Fibroblast of skin of left quadriceps (primary cell): ENCODE measurements around the gene USF2.

Experiments used
- DNase-seq, 2 experiments: peaks; one replicate each; pipeline ENCODE4 v3.0.0-alpha.2; 2013; ENCODE audit warnings: low read depth in 2 of 2

USF2 gene

DNA sequence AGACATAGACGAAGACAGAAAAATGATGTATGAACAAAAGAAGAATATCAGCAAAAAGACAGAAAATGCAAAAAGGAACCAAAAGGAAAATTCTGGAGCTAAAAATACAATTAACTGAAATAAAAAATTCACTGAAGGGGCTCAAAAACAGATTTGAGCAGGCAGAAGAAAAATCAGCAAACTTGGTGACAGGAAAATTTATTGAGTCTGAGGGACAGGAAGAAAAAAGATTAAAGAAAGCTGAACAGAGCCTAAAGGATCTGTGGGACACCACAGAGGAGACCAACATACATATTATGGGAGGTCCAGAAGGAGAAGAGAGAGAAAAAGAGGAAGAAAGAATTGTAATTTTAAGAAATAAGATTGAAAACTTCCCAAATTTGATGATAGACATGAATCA, 27.3 kb upstream of the USF2 start:
- DNase-seq = no peak

DNA sequence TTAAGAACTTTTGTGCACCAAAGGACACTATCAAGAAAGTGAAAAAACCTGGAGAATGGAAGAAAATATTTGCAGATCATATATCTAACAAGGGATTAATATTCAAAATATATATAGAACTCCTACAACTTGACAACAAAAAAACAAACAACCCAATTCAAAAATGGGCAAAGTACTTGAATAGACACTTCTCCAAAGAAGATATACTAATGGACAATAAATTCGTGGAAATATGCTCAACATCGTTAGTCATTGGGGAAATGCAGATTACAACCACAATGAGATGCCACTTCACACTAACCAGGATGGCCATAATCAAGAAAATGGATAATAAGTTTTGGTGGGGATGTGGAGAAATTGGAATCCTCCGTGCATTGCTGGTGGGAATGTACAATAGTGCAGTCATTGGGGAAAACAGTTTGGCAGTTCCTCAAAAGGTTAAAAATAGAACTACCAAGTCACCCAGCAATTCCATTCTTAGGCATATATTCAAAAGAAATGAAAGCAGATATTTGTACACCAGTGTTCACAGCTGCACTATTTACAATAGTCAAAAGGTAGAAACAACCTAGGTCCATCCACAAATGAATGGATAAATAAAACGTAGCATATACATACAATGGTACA, 22.2 kb upstream of the USF2 start:
- DNase-seq = no peak

DNA sequence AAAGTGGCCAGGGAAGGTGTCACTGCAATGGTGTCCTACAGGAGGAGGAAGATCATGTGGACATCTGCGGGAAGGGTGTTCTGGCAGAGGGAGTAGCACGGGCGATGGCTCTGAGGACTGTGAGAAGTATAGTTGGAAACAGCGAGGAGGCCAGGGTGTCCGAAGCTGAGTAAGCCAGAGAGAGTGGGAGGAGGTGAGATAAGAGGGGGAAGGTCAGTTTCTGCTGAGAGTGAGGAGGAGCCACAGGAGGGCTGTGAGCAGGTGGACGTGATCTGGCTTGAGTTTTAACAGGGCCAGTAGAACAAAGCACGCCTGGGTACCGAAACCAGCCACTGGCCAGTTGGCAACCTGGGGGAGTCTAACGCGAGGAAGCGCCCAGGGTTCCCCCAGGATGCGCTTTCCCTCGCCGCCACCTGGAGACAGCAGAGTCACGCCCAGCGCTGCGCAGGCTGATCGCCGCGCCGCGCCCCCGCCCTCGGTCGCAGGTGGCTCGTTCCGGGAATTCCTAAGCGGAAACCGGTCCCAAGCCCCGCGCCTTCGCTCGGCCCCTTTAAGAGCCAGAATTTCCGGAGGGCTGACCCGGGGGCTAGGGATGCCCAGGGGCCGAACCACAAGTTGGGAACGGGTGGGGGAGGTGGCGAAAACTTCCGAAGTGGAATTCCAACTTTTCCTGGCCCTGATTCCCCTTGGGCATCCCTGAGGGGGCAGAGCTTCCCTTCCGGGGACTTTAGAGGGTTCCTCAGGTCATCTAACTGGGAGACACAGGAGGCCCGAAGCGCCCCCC, 21.0 kb upstream of the USF2 start:
- no peak for DNase-seq

DNA sequence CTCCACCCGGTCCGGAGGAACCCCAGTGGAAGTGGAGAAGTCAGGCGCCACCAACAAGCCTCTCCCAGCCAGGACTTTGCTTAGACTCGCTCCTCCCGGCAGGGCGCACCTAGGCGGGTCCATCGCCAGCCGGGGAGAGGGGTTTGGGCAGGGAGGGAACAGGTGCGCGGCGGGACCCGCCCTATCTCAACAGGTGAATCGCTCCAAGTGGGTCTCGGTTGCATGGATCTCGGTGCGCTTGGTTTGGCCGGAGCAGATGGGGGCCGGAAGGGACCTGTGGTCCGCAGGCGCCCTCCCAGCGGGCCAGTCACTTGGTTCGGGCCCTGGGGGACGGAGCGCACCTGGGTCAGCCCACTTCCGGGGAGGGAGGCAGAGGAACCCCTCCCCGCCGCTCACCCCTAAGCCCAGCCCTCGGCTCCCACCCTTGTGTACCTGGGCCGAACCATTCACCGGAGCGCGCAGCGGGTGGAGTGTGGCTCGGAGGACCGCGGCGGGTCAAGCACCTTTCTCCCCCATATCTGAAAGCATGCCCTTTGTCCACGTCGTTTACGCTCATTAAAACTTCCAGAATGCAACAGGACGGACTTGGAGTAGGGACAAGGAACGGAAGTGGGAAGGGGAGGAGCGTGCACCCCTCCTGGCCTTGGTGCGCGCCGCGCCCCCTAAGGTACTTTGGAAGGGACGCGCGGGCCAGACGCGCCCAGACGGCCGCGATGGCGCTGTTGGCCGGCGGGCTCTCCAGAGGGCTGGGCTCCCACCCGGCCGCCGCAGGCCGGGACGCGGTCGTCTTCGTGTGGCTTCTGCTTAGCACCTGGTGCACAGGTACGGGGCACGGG, 20.2 kb upstream of the USF2 start, which contains the start of gene LSR:
LSR (plus strand) TSS at position 693 of the 836 bp plus-strand sequence; CDS start at position 714, 21 bp downstream.
- DNase-seq = no peak

DNA sequence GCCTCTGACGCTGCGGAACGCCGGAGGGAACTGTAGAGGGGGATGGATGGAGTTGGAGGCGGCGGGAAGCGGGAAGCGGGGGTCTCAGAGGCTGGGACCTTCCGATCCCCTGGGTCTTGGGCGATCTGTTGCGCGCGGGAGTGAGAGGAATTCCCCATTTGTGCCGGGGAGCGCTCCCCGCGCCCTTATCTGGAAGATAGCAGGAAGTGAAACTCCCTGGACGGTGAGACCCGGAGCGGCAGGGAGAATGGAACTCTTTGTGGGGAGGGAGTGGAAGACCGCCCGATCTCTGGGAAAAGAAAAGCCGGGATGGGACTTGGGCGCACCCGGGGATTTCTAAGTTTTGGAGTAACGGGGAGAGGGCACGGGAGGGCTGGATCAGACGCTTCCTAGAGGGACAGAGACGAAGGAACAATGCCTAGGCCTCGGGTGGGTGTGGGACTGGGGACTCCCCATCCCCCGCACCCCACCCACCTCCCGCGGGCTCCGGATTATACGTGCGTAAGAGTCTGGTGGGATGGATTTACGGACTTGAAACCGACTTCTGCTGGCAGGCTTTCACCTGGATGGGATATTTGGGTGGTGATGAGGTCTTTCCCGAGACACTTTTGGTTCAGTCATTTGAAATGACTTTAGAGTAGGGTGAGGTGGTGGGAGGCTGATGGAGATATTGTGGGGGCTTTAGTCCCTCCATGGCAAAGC, 19.5 kb upstream of the USF2 start:
- DNase-seq = no peak

DNA sequence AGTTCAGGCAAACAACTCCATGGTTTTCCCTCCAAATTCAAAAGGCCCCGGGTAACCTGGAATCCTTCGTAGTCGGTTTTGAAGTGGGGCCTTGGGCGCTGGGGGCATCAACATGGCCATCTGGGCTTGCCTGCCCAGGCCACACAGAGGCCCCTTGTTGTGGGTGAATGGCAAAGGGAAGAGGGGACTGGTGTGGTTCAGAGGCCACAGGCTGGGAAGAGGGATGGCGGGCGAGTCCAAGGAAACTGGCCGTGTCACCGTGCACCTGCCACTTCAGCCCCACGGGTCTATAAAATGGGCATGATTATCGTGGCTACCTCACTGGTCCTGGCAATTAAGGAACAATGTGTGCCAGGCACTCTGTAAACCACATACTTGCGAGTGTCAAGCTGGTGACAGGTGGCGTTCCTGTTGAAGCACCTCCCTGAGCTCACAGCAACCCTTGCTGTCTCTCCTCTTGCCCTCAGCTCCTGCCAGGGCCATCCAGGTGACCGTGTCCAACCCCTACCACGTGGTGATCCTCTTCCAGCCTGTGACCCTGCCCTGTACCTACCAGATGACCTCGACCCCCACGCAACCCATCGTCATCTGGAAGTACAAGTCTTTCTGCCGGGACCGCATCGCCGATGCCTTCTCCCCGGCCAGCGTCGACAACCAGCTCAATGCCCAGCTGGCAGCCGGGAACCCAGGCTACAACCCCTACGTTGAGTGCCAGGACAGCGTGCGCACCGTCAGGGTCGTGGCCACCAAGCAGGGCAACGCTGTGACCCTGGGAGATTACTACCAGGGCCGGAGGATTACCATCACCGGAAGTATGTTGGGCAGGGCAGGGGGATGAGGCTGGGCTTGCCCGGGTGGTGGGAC, 18.7 kb upstream of the USF2 start:
- no peak for DNase-seq

DNA sequence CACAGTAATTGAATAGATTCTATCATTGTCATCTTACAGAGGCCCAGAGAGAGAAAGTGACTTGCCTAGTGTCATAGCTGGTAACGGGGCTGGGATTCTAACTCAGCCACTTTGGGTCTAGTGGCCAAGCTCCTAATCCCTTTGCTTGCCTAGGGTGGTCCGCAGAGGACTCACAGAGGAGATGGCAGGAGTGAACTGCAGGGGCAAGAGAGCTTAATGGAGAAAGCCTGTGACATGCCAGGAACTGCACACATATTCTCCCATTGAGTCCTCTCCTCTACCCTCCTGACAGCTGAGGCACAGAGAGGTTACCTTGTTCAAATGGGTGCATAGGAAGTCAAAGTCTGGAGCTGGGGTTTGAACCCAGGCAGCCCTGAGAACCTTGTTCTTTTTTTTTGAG, 17.3 kb upstream of the USF2 start:
- no peak for DNase-seq

DNA sequence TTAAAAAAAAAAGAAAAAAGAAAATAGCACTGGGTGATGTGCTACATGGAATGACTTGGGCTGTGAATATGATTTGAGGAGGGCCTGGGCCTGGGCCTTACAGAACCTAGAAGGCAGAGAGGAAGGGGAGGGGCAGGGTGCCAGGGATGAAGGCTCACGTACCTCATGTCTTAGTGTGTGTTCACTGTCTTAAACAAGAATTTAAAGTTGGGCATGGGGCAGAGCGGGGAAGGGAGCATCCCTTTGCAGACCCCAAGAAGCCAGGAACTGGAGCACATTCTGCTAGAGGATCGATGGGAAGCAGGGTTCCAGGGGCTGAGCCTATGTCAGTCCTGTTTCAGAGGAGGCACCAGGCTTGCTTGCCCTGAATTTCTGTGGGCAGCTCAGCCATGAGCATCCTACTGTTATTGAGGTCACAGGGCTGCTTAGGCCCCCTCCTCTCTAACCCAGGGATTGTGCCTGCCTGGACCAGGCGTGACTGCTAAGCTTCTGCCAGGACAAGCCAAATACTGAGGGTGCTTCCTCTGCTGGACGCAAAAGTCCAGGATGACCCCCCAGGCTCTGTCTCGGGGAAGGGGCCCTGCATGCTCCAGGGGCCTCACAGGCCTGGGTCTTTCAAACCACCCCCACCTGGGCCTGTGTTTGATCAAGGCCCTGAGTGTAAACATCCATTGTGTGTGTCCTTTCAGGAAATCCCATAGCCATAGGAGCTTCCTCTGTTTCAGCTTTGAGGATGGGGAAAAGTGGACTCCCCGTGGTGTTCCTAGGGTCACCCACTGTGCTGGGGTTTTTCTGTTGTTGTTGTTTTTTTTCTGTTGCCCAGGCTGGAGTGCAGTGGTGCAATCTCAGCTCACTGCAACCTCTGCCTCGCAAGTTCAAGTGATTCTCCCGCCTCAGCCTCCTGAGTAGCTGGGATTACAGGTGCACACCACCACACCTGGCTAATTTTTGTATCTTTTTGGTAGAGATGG, 15.2 kb upstream of the USF2 start:
- DNase-seq = no peak

DNA sequence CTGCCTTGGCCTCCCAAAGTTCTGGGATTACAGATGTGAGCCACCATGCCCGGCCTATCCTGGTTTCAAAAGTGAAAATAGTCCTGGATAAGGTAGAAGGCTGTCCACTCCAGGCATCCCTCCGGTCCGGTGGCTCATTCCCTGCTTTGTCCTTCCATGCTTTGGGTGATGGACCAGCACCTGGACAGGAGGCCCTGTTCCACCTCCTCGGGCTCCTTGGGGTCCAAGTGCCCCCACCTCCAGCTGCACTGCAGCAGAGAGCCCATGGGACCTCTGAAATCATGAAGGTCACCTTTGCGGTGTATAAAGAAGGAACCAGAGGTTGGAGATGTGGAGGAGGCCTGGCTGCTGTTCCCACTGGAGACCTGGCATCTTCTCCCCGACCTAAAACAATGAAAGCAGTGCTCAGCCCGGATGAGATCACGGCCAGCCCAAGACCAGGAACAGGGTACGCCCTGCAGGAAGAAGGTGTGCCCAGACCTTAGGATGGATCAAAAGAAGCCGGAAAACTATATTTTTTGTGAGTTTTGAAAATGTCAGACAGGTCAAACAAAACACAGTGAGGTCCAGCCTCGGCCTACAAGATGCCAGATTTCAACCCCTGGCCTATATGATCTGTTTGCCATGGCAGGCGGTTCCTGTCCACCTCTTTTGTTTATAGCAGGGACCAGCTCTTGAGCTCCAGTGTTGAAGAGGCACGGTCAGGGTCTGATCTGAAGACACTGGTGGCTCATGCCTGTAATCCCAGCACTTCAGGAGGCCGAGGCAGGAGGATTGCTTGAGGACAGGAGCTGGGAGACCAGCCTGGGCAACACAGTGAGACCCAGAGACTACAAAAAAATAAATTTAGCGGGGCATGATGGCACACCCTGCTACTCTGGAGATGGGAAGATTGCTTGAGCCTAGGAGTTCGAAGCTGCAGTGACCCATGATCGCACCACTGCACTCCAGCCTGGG, 14.1 kb upstream of the USF2 start:
- no peak for DNase-seq

DNA sequence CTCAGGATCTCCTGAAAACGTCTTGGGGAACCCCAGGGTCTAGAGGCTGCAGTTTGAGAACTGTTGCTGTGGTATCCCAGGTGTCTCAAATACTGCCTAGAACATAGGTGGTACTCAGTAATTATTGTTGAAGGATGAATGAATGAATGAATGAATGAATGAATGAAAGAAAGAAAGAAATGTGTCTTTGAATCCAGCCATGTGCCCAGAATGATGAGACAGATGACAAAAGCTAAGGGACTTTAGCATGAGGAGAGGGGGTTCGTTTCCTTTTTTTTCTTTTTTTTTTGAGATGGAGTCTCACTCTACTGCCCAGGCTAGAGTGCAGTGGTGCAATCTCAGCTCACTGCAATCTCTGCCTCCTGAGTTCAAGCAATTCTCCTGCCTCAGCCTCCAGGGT, 12.2 kb upstream of the USF2 start:
- no peak for DNase-seq

DNA sequence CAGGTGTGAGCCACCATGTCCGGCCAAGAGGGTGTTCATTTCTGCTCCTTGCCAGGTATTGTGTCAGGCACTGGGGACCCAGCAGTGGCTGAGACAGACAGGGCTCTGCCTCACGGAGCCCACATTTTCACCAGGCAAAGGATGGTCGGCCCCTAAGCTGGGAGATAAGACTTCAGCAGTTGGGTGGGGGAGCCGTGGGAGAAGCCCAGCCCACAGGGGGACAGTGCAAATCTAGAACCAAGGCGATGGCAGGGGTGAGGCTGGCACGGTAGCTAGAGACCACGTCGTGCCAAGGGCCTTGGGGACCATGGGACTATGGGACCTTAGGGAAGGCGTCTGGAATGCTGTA, 11.7 kb upstream of the USF2 start:
- DNase-seq = no peak

DNA sequence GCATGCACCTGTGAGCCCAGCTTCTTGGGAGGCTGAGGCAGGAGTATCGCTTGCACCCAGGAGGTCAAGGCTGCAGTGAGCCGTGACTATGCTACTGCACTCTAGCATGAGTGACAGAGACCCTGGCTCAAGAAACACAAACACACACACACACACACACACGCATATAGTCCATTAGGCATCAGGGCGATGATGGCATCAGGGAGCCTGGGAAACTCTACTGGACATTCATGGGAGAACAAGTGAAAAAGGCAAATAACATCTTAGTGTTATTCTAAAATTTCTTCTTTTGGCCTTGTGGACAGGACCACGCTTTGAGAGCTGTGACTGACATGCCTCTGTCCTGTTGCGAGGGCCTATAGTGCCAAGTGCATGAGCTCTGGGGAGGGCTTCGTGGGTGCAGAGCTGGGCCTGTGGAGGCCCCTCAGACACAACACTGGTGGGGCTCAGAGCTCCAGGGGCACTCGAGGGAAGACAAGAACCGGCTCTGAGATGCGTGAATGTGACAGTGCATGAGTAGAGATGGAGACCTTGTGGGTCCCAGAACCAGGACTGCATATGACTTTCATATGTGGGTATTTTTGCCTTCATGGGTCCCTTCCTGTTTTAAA, 8.0 kb upstream of the USF2 start:
- DNase-seq = no peak

DNA sequence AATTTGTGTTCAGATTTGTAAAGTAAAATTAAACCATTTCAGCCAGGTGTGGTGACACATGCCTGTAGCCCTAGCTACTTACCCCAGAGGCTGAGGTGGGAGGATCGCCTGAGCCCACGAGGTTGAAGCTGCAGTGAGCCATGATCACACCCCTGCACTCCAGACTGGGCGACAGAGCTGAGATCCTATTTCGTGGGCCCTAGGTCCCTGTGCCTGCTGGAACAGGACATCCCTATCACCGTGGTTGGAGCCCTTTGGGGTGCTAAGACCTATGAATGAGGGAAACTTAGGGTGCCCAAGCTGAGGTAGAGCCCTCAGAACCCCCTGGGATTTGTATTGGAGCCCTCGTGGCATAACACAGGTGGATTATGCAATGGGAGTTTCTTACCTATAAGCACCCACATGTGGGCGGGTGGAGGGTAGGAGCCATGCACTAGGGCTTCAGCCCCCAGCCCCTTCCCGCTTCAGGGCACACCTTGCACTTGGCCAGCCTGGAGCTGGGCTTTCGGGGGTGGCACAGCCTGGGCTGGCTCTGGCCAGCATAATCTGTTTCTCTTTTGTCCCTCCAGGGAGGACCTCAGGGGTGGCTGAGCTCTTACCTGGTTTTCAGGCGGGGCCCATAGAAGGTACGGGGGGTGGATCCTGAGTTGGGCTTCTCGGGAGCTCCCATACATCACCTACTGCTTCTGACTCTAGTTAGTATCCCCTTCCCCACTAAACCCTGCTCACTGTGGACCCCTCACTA, 7.2 kb upstream of the USF2 start:
- no peak for DNase-seq

DNA sequence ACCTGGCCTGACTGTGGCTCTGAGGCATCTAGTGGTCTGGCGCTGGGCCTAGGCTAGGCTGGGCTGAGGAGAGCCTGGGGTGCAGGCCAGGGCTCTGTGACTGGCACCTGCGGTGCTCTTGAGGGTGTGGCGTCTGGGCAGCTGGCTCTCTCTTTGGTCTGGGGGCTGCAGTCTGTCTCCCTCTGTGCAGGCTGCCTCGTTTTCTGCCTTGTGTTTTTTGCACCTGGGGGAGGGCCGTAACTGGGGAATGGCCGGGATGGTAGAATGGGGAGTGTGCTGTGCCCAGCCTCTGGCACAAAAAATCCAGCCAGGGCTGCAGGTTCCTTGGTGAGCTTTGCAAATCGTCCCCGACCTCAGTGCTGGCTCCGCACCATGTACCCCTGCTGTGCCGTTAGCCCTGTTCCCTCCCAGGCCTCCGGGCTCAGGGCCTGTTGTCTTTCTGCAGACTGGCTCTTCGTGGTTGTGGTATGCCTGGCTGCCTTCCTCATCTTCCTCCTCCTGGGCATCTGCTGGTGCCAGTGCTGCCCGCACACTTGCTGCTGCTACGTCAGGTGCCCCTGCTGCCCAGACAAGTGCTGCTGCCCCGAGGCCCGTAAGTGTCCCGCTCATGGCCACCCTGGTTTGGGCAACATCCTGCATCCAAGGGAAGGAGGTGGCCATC, 6.5 kb upstream of the USF2 start:
- no peak for DNase-seq

DNA sequence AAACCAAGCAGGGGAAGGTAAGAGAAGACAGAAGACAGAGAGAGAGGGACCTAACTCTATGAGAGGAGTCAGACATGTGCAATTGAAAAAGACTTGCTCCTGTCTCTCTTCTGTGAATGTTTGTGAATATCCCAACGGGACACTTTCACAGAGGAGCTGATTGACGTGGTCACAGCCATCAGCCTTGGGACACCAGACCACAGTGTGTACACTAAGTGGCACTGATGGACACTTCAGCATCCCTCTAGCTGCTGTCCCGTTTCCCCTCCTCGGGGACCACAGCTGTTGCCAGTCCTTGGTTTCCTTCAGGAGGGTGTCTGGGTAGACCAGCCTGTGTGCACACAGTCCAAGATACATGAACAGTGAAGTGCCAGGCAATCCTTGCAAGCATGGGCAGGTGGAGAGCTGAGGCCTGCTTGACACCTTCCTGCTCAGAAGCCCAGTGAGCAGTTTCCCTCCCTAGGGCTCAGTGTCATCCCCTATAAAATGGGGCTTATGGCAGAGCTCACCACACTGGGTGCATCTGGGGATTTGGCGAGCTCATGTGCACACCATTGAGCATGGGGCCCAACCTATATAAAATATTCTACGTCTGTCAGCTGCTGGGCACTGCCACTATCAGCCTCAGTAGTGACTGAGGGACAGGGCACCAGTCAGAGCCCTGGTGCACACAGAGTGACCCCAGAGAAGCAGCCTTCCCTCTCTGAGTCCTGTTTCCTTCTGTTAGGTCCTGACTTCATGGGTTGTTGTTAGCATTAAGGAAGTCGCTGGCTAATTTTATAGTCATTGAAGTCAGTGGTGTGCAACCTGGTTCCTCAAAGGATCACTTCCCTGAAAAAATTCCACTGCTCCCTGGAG, 4.3 kb upstream of the USF2 start:
- no peak for DNase-seq
